Stimulated activated CD4-positive, alpha-beta T cell treated with anti-CD3 and anti-CD28 coated beads, TNF-alpha, amount 100 ng/mL, for 24 hours (primary cell): ENCODE results near the gene SMTNL1.
"Not testable (repeated sequence)": the region's sequence is repeated elsewhere in the genome, so short reads cannot be mapped to it uniquely, and the experiment has no call there.

ENCODE experiments used
- DNase-seq, 3 experiments: peaks; one replicate each; pipeline ENCODE4 v3.0.0-alpha.2; 2020; ENCODE audit warnings: low read depth in 3 of 3

SMTNL1 gene

GRCh38 chr11:57508341-57509170 is 28.8 kb upstream of the SMTNL1 start:
- no peak for DNase-seq

DNA sequence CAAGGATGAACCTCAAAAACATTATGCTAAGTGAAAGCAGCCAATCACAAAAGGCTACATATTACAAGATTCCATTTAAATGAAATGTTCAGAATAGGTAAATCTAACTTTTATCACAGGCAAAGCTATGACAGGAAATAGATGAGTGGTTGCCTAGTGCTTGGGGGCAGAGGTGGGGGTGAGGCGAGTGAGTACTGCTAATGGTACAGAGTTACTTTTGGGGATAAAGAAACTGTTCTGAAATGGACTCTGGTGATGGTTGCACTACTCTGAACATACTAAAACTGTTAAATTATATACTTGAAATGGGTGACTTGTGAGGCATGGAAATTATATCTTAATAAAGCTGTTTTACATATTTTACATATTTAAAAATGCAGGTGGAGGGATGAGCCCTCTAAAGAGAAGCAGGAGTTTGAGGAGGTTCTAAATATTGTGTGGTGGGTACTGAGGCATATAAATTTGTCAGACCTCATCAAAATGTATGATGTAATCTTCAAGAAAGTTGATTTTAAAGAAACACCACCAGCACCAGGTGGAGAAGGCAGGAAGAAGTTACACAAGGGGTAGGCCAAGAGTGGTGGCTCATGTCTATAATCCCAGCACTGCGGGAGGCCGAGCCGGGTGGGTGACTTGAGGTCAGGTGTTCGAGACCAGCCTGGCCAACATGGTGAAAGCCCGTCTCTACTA is 25.5 kb upstream of the SMTNL1 start:
- DNase-seq: no peak

GRCh38 chr11:57512646-57513451 is 24.5 kb upstream of the SMTNL1 start:
- no peak for DNase-seq

DNA sequence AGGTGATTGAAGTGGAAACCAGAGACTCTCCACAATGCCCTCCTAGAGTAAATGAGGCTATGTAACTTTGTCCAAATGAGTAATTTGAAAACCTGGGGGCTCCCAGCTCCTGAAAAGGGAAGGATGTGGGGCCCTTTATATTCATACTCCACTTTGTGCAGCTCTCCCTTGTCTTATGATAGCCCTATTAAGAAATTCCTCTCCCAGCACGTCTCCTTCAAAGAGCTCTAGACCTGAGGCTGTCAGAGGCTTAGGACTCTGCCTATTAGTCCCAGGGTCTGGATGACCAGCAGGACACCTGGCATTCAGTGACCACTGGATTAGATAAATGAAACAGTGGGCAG is 24.0 kb upstream of the SMTNL1 start:
- DNase-seq: no peak

DNA sequence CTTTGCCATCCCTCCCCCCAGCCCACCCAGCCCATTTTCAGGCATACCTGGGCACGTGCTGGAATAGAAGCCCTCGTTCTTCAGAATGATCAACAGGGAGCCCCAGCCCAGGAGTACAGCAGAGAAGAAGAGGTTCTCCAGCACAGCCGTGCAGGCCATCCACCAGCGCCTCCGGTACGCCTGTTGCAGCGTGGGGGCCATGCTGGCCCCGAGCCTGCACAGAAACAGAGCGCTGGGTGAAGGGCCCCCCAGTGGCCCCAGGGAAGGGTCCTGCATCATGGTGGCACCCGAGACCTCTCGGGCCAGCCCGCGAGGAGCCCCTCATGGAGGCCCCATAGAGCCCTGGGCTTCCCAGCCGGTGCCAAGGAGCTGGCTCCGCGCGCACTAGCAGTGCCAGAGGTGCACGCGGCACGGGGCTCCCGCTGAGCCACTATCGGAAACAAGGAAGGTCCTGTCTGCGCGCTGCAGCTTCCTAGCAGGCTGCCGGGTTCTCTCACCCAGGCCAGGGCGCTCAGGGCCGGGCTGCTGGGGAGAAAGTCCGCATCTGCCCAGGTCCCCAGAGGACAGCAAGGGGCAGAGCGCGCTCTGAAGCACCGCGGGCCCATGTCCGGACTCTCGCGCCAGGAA is 23.4 kb upstream of the SMTNL1 start:
- DNase-seq: peak in 1 of 3 experiments; percentile 46

- peak in 1 of 3 experiments; percentile 60 for DNase-seq
Observed at GRCh38 chr11:57514538-57515331, 22.7 kb upstream of the SMTNL1 start.

GRCh38 chr11:57515332-57516060 is 21.9 kb upstream of the SMTNL1 start, which contains the start of gene SLC43A1:
SLC43A1 (minus strand) TSS chr11:57515702; CDS start chr11:57514111, 1,591 bp downstream.
- DNase-seq: peak in 1 of 3 experiments; percentile 53

DNA sequence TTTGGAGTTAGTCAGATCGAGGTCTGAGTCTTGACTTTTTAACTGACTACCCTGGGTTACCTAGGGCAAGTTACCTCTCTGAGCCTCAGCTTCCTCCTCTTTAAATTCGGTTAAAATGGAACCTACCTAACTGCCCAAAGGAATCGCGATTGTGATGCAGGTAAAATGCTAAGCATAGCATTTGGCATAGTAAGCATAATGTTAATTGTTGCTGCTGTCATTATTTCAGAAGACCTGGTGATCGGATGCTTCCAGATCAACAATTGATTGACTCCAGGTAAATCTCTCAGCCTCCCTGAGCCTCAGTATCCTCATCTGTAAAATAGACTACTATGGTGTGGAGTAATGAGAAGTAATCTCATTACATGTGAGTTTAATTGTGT is 21.3 kb upstream of the SMTNL1 start:
- no peak for DNase-seq

DNA sequence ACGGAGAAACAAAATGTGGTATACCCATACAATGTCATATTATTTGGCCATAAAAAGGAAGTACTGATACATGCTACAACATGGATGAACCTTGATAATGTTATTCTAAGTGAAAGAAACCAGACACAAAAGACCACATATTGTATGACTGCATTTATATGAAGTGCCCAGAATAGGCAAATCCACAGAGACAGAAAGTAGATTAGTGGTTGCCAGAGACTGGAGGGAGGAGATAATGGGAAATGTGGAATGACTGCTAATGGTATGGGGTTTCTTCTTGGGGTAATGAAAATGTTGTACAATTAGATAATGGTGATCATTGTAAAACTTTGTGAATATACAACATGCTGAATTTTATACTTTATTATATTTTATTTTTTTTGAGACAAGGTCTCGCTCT is 16.3 kb upstream of the SMTNL1 start:
- no peak for DNase-seq

- no peak for DNase-seq
Observed at GRCh38 chr11:57523419-57523818, 14.0 kb upstream of the SMTNL1 start.

DNA sequence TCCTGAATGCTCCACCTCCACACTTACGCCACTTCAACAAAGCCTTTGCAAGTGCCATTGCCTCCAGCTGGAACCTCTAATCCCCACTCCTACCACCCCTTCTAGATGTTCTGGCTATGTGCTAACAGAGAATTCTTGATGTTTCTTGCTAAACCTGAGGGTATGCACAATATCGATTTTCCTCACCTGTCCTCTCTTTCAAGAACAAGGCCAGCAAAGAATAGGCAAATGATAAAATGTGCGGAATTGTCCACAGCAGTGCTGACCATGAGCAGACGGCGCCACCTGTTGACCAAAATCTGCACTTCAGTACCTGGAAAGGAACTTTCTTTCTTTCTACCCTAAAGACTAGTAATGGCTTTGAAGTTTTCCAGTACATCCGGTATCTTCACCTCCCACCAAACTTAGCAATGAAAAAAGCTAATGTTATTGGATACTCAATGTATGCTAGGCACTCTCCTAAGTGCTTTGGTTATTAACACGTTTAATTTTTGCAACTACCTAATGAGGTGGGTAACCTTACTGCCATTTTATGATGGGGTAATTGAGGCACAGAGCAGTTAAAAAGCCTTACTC is 10.3 kb upstream of the SMTNL1 start:
- peak; percentile 48 to 67 (median 61) for DNase-seq

DNA sequence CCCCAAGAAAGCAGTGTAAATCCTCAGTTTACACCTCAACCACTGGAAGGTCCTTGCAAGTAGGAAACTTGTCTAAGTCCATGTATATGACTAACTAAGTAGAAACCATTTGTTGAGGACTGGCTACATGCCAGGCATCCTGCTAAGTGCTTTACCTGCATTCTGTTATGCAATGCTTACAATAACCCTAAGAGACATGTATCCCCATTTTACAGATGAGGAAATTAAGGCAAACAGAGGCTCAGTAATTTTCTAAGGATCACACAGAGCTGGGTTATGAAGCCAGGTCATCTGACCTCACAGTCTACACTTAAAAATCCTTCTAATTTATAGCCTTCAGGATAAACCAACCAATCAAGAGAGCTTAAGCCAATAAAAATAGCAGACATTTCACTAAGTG is 8.4 kb upstream of the SMTNL1 start:
- no peak for DNase-seq

- DNase-seq: no peak
Observed at GRCh38 chr11:57530215-57530595, 7.2 kb upstream of the SMTNL1 start.

DNA sequence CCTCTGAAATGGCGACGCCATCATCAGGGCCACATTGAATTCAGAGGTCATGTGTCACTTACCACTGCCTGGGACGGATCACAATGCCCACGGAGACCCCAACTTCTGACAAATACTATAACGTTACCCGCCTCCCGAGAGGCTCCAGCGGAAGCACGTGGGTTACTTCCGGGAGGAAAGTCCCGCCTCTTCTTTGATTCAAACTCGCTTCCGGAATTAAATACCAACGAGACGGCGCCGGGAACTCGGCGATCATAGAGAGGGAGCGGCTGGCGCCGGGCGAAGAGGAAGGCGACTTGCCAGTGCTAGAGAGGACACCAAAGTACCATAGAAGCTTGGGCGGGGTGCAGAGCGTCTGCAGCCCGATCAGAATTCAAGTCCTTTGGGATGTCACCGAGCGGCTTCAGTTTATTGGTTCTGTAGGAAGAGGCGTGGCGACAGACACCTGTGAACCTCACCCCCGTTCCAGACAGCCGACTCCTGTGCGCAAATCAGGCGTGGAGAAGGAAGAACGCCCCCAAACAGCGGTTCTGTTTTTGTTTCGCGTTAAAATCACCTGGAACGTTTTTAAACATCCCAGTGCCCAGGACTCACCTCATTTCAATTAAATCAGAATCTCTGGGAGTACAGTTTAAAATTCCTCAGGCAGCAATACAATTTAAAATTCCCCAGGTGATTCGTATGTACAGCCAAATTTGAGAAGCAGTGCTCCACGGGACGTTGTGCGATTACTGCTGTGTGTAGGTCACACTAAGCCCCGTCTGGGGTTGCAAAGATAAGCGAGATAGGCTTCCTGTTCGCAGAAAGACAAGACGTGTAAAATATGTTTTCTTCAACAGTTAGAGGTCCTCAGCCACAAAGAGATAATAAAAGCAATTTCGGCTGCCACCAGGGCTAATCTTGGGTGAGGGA is 6.5 kb upstream of the SMTNL1 start, which contains the start of gene TIMM10:
Gene TIMM10 (minus strand): TSS at position 159 of the 912 bp plus-strand sequence. CDS start 565 bp downstream, outside the sequence.
- peak; percentile 91 to 92 (median 91) for DNase-seq

GRCh38 chr11:57534449-57534848 is 2.9 kb upstream of the SMTNL1 start:
- DNase-seq: not testable (repeated sequence)

- DNase-seq: no peak
Observed at GRCh38 chr11:57539342-57539741, 1.9 kb downstream of the SMTNL1 start.

DNA sequence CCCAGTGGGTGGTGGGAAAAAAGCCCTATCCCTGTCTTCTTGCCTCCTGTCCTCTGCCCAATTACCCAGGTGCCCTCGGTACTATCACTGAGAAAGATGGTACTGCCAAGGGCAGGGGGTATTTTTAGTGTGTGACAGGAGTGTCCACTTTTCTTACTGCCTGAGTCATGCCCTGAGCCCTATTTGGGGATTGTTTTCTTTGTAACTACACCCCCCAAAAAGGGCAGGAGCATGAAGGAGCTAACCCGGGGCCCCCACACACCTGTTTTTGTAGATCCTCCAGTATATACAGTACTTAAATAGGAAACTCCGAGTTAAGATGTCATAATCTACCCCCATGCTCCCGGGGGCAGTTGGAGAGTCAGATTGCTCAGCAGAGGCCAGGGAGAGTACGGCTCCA is 3.8 kb downstream of the SMTNL1 start:
- DNase-seq: no peak

DNA sequence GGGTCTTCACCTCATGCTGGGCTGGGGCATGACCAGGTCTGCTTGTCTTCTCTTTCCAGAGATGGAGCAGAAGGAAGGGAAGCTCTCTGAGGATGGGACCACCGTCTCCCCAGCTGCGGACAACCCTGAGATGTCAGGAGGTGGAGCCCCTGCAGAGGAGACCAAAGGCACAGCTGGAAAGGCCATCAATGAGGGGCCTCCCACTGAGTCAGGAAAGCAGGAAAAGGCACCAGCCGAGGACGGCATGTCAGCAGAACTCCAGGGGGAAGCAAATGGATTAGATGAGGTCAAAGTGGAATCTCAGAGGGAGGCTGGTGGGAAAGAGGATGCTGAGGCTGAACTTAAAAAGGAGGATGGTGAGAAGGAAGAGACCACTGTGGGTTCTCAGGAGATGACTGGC is 5.2 kb downstream of the SMTNL1 start:
- DNase-seq: no peak

- DNase-seq: no peak
Observed at GRCh38 chr11:57543593-57543992, 6.2 kb downstream of the SMTNL1 start.
